GM18867 (cell line): ENCODE data around the gene KIF13A.
"Not testable (repeated sequence)": the region's sequence is repeated elsewhere in the genome, so short reads cannot be mapped to it uniquely, and the experiment has no call there.

Experiments used
- ATAC-seq: cut with Tn5 transposase; IDR thresholded peaks from one replicate; pipeline ENCODE4 v1.9.1; 2021; ENCODE audit warnings: mild to moderate bottlenecking, moderate library complexity; ENCODE audit not compliant: unreplicated experiment

KIF13A gene

GRCh38 chr6:17877196-17877894, 110.1 kb downstream of the KIF13A start:
- ATAC-seq, result no peak

- no peak for ATAC-seq
Observed at GRCh38 chr6:17874753-17875152, 112.7 kb downstream of the KIF13A start.

- ATAC-seq, result no peak
Observed at GRCh38 chr6:17872908-17873307, 114.5 kb downstream of the KIF13A start.

DNA sequence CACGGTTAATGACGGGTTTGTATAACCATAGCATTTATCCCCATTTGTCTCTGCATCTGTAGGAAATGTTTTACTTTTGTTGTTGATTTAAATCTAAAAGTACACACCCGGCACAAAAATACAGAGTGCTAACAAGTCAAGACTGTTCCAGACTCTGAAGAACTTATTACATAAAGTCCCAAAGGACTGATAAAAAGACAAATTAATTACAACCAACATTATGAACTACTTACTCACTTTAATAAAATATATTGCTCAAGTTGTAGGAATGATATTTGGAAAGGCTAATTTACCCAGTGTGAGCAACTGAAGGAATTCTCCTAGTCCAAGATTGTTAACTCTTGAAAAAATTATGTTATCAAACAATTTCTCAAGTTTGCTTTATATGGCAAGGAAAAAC, 115.6 kb downstream of the KIF13A start:
- ATAC-seq, result no peak

GRCh38 chr6:17871189-17871519, 116.3 kb downstream of the KIF13A start:
- no peak for ATAC-seq

DNA sequence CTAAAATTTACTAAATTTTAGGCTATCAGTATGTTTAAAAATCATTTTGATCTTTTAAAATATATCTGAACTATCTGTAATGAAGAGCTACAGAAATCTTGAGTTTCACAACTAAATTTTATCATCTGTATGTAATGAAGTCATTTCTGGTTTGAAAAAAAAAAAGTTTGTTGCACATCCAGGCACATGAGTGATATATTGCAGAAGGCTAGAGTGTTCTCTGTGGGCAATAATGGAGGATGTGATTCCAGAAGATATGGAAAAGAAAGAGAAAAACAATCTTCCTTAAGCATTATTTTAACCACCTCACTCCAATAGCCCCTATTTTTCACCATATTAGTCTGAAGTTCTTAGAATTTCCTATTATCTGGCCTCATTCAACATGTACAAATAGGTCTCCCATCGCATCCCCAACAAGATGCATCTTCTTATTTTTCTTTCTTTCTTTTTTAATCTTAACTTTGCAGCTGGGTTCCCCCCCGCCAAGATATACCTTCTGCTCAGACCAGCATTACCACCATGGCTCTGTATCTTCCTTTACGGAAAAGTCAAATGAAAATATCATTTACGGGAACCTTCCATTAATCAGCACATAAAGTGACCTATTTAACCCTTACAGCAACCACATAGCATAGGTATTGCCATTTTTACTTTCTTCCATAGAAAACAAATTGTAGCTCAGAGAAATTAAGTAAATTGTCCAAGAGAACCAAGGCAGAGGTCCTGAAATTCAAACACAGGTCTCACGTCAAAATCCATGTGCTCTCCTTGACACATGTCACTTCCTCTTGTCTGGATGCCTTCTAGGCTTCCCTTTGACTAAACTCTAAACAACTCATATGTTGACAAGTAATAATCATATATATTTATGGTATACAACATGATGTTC, 116.9 kb downstream of the KIF13A start:
- ATAC-seq, result no peak

DNA sequence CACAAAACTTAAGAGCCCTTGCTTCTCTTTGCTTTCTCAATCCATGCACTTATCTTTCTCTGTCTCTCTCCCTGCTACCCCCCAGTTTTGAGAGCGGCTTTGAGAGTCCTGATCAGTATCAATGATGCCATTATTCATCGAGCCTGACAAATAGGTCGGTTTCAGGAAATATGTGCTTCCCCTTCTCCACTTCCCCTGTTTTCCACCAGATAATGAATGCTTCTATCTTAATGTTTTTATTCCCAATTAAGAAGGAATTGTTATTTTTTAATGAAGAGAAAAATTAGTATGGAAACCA, 117.7 kb downstream of the KIF13A start:
- ATAC-seq, result no peak

- ATAC-seq, result no peak
Observed at GRCh38 chr6:17869010-17869752, 118.3 kb downstream of the KIF13A start.

GRCh38 chr6:17867880-17868279, 119.6 kb downstream of the KIF13A start:
- no peak for ATAC-seq

- ATAC-seq, result no peak
Observed at GRCh38 chr6:17866876-17867444, 120.5 kb downstream of the KIF13A start.

- no peak for ATAC-seq
Observed at GRCh38 chr6:17865798-17866725, 121.4 kb downstream of the KIF13A start.

DNA sequence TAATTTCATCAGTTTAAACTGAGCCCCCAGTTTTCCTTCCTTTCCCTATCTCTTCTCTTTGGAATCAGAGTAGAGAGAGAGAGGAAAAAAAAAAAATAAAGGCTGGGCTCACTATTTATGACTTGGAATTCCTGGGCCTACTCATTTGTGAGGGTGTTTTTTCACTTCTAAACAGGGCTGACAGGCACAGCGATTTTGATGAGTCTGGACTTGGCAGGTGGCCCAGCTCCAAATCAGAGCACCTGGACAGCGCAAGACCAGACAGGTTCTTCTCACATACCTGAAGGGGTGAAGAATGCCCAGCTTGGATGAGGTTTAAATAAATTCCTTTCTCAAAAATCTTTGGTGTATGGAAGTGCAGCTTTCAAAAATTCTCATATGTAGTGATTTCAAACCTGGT, 122.2 kb downstream of the KIF13A start:
- no peak for ATAC-seq

DNA sequence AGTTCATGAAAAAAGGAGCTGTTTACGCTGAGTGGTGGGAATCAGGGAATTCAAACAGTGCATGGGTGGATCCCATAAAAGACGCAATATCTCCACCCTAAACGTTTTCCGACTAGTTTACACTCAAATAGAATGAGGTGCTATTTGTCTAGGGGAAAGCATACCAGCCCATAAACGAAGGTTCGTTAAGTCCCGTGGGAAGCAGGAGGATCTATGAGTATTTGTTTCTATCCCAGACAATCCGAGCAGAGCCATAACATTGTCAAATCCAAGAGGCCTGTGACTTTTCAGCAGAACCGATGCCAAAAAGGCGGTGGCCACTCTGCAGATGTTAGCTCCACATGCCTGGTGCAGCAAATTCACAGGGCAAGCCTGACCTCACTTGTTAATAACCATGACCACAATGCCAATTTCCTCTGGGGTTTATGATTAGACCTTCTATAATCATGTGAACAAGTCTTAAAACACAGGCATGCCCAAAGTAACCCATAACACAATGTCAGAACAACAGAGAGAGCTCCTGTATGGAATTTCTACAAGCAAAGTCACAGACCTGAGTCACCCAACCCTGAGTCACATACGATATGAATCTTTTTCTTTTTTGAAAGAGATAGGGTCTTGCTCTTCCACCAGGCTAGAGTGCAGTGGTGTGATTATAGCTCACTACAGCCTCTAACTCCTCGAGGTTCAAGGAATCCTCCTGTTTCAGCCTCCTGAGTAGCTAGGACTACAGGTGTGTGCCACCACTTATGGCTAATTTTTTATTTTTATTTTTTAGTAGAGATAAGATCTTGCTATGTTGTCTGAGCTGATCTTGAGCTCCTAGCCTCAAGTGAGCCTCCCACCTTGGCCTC, 123.3 kb downstream of the KIF13A start:
- no peak for ATAC-seq

DNA sequence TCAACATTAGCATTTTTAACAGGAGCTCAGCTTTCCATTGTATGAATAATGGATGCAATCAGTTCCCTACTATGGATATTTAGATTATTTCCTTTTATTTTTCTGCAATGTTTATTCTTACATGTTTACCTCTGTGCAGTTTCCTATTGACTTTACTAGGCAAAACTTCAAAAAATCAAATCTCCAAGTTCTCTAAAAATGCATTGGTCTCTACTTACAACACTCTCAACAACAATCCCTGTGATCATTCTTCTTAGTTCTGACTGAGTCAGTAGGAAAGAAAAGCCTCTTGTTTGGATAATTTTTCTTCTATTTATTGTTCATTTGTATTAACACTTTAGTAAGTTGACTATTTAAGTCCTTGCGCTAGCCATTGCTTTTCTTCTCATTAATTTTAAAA, 126.1 kb downstream of the KIF13A start:
- no peak for ATAC-seq

DNA sequence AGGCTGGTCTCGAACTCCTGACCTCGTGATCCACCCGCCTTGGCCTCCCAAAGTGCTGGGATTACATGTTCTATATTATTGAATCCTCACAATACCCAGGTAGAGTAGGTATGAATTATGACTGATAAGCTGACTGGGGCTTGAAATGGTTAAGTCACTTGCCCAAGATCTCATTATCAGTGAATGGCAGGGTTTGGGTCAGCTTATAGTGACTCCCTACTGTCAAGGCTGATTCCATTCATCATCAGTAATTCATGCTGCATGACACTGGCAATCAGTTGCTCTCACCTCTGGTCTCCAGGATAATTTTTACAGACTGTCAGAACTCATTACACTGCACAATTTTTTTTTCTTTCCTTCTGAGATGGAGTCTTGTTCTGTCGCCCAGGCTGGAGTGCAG, 127.6 kb downstream of the KIF13A start:
- ATAC-seq, result no peak

DNA sequence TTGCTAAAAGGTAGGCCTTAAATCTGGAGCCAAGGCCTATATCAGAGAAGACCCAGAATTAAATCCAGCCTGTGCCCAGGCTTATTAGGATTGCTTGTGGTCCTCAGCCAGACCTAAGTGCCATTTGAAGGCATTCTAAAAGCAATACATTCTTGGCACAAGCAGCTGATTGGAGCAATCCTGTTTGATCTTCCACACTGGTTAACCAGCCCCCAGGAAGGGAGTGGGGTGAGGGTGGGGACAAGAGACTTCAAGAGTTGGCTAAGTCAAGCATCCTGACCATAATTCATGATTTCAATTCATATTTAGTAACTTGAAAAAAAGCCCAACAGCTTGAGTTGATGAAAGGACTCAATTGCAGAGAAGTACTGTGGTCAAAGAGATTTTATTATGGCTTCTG, 128.9 kb downstream of the KIF13A start:
- ATAC-seq, result no peak

DNA sequence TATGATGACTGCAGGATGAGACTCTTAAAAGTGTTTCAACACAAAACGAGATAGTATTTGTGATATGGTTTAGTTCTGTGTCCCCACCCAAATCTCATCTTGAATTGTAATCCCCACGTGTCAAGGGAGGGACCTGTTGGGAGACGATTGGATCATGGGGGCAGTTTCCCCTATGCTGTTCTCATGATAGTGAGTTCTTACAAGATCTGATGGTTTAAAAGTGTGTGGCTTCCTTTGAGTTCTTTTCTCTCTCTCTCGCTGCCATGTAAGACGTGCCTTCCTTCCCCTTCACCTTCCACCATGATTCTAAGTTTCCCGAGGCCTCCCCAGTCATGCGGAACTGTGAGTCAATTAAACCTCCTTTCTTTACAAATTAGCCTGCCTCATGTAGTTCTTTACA, 130.2 kb downstream of the KIF13A start:
- not testable (repeated sequence) for ATAC-seq

DNA sequence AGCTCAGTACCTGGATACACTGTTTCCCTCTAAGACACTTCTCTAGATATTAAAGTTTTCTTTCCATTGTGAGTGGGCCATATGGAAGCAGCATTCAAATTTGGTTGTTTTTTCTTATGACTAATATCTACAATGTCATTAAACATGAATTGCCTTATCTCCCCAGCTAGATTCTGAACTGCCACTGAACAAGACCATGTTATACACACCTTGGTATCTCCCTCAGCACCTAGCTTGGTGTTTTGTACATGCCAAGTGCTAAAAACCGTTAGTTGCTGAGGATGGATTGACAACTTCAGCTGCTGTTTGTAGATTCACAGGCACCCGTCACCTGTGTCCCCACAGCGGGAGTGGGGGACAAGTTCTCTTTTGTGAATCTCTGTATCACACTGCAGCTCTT, 131.1 kb downstream of the KIF13A start:
- no peak for ATAC-seq

DNA sequence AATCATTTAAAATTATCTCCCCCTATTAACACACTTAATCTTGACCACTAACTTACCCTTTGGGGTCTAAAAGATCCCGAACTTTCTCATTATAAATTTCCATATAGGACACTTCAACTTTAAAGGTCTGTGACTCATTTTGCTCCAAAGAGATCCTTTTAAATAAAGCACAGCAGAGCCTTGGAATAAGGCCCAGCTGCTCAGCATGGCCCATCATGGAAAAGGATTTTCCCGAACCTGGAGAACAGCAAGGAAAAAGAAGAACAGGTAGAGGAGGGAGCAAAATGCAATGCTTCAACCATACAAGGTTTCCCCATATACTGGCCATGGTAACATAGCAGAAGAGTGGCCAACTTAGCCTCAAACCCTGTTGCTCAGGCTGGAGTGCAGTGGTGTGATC, 132.1 kb downstream of the KIF13A start:
- no peak for ATAC-seq

GRCh38 chr6:17853533-17853932, 133.9 kb downstream of the KIF13A start:
- no peak for ATAC-seq
